ENCODE results near the gene OXER1. TPM values are rescaled to one million over a fixed set of nuclear protein-coding genes. Genes with fewer than 3 reads are reported as not detected.

Gene OXER1
- total and polyA plus RNA-seq, 8 donors: 2.0 to 12.5 (median 4.1) TPM

DNA sequence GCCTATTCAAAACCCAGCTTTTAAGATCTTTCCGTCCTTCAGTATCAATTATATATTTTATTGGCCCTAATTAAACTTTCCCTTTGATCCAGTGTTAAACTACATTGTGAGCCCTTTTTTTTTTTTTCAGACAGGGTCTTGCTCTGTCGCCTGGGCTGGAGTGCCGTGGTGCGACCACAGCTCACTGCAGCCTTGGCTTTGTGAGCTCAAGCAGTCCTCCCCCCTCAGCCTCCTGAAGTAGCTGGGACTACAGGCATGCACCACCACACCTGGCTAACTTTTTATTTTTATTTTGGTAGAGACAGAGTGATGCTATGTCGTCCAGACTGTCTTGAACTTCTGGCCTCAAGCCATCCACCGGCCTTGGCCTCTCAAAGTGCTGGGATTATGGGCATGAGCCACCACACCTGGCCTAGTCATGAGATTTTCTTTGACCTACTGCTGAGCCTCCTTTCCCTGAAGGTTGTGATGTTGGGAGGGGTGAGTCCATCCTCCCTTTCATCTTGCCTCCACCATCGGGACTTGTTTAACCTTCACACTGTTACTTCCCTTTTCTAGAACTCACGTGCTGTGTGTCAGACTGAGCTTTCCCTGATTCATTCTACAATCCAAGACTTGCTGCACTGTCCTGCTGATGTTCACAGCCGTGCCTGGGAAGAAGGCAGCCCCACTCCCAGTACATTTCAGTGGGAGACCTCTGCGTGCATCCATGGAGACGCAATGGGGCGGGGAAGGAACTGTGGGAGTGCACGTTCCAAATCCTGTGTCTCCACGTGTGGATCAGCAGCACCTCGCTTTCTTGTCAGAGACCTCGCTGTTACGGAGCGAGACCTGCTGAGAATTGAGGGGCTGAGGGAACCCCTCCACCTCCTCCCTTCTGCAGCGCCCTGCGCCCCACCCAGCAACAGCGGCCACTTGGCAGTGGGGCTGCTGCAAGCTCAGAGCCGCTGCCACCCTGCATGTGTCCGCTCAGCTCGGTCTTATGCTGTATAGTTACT, 10.8 kb downstream of the OXER1 start:
- Histone ChIP-seq H3K27ac (peak overlapping the region in 1 of 4 donors; percentile 50), H3K4me1 (peaks cover 10 to 25% (median 21%) of the 10 kb centered on the region in 3 donors), H3K4me3 (no peak overlapping the region), H3K36me3 (no peaks in the 10 kb centered on the region), H3K27me3 (no peaks in the 10 kb centered on the region), H3K9me3 (no peaks in the 10 kb centered on the region)
- ATAC-seq (peak in 1 of 4 donors; percentile 21), DNase-seq (no peak), FAIRE-seq (no peak)
- intact Hi-C loops (cut with DNase I): no loop called here
- TF ChIP-seq, protein P1, sequence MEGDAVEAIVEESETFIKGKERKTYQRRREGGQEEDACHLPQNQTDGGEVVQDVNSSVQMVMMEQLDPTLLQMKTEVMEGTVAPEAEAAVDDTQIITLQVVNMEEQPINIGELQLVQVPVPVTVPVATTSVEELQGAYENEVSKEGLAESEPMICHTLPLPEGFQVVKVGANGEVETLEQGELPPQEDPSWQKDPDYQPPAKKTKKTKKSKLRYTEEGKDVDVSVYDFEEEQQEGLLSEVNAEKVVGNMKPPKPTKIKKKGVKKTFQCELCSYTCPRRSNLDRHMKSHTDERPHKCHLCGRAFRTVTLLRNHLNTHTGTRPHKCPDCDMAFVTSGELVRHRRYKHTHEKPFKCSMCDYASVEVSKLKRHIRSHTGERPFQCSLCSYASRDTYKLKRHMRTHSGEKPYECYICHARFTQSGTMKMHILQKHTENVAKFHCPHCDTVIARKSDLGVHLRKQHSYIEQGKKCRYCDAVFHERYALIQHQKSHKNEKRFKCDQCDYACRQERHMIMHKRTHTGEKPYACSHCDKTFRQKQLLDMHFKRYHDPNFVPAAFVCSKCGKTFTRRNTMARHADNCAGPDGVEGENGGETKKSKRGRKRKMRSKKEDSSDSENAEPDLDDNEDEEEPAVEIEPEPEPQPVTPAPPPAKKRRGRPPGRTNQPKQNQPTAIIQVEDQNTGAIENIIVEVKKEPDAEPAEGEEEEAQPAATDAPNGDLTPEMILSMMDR (IDR thresholded peaks at IDR 0.05): no peak
- 87 to 88% methylated on average over 24 of the region's 24 CpGs for WGBS, 2 donors

DNA sequence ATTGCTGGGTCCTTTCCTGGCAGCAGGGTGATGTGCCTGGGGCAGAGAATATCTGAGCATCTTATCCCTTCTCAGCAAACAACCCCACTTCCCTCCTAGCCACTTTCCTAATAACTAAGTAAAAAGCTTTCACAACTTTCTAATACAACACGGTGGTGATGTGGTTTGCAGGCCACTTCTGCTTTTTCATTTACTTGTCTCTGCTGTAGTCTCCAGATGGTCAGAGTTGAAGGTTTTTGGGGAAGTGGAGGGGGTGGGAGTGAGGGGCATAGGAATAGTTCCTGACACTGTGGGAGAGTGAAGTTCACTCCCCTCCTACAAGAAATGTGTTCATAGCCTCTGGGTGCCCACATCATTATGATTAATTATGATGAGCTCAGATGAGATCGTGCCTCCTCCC, 11.6 kb downstream of the OXER1 start:
- 77 to 86% methylated on average over 2 of the region's 2 CpGs for WGBS, 2 donors
- TF ChIP-seq, protein P1 (IDR thresholded peaks at IDR 0.05): no peak

DNA sequence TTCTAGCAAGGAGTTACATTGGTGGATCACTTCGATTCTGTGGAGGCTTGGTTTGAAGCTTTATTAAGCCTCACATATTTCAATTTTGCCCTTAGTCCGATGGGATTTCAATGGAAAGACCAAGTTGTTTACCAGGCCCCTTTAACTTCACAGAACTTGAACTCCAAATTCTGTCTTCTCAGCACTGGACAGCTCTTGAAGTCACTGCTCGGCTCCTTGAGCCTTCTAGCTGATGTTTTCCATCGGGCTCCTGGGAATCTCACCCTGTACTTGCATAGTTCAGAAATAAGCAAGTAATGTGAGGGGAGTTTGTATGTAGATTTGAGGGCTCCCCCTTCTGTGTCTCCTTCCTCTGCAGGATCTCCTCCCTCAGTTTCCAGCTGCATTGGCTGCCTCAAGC, 15.1 kb downstream of the OXER1 start:
- TF ChIP-seq, protein P1 (IDR thresholded peaks at IDR 0.05): no peak

More for the DNA sequence above, 11.6 kb downstream of the OXER1 start:
- no peaks in the 10 kb centered on the region for H3K36me3 ChIP-seq
- FAIRE-seq (no peak), DNase-seq (no peak), ATAC-seq (peak in 2 of 4 donors; percentile 22 to 24)
- H3K27ac ChIP-seq: no peak overlapping the region
- peaks cover 10 to 25% (median 21%) of the 10 kb centered on the region in 3 donors for H3K4me1 ChIP-seq
- intact Hi-C loops (cut with DNase I): no loop called here
- no peaks in the 10 kb centered on the region for H3K9me3 ChIP-seq
- H3K27me3 ChIP-seq: no peaks in the 10 kb centered on the region
- H3K4me3 ChIP-seq: no peak overlapping the region

DNA sequence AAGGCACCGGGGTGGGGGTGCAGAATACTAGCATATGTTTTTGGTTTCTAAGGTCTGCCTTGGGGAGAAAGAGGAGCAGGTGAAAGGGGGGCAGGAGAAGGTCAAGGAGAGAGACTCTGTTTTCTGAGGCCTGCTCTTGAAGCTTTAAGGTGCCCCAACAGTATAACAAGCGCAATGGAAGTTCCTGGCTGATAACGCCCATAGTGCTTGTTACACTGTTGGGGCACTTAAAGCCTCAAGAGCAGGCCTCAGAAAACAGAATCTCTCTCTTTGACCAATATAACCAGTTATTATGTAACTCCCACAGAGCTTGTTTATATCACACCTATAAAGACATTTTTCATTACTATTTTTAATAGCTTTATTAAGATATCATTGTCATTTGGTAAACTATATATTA, 16.5 kb downstream of the OXER1 start:
- DNase-seq (no peak), ATAC-seq (no peak), FAIRE-seq (no peak)
- Histone ChIP-seq H3K4me3 (no peak overlapping the region), H3K9me3 (no peaks in the 10 kb centered on the region), H3K27ac (no peak overlapping the region), H3K4me1 (no peaks in the 10 kb centered on the region), H3K27me3 (no peaks in the 10 kb centered on the region), H3K36me3 (no peaks in the 10 kb centered on the region)
- TF ChIP-seq, protein P1 (IDR thresholded peaks at IDR 0.05): no peak
- WGBS, 2 donors: 97 to 100% methylated on average over 3 of the region's 3 CpGs
- intact Hi-C loops (cut with DNase I): no loop called here

More for the DNA sequence above, 15.1 kb downstream of the OXER1 start:
- peaks cover 5 to 9% (median 6%) of the 10 kb centered on the region in 3 donors for H3K4me1 ChIP-seq
- 89% methylated on average over 4 of the region's 4 CpGs for WGBS, 2 donors
- H3K36me3 ChIP-seq: no peaks in the 10 kb centered on the region
- no peaks in the 10 kb centered on the region for H3K9me3 ChIP-seq
- no peak for DNase-seq
- ATAC-seq: no peak
- FAIRE-seq: no peak
- no peak overlapping the region for H3K4me3 ChIP-seq
- no peak overlapping the region for H3K27ac ChIP-seq
- H3K27me3 ChIP-seq: no peaks in the 10 kb centered on the region
- intact Hi-C loops (cut with DNase I): no loop called here
